HT1080 (cell line): ENCODE data around the gene MYH10. TPM values are rescaled to one million over a fixed set of nuclear protein-coding genes. Genes with fewer than 3 reads are reported as not detected.

ENCODE experiments used
- DNase-seq: peaks from one replicate; pipeline ENCODE4 v3.0.0-alpha.2; 2015; ENCODE audit warnings: low read depth
- total RNA-seq: library from RNA; depleted of rRNA; stranded (reverse); fragments of >200 nt; shearing (Covaris generic); gene quantifications from 2 replicates; pipeline ENCODE4 v1.2.3, GENCODE V29; 2014

Gene MYH10
- total RNA-seq, 1 experiment from 2014 or later: 35.8 TPM

- DNase-seq: no peak
Observed at GRCh38 chr17:8499171-8499570, 131.4 kb downstream of the MYH10 start.

GRCh38 chr17:8496081-8496480, 134.4 kb downstream of the MYH10 start:
- no peak for DNase-seq

GRCh38 chr17:8494506-8495111, 135.9 kb downstream of the MYH10 start:
- DNase-seq: no peak

GRCh38 chr17:8494021-8494420, 136.5 kb downstream of the MYH10 start:
- no peak for DNase-seq

- no peak for DNase-seq
Observed at GRCh38 chr17:8492121-8492520, 138.4 kb downstream of the MYH10 start.

GRCh38 chr17:8490256-8491023, 140.1 kb downstream of the MYH10 start:
- no peak for DNase-seq

- DNase-seq: no peak
Observed at GRCh38 chr17:8489841-8490240, 140.7 kb downstream of the MYH10 start.

- DNase-seq: peak; percentile 93
Observed at GRCh38 chr17:8488901-8489300, 141.6 kb downstream of the MYH10 start.

- DNase-seq: no peak
Observed at GRCh38 chr17:8488491-8488890, 142.0 kb downstream of the MYH10 start.

- DNase-seq: no peak
Observed at GRCh38 chr17:8487743-8488142, 142.8 kb downstream of the MYH10 start.

GRCh38 chr17:8487130-8487645, 143.3 kb downstream of the MYH10 start:
- DNase-seq: no peak

GRCh38 chr17:8485491-8485890, 145.0 kb downstream of the MYH10 start:
- DNase-seq: no peak

- no peak for DNase-seq
Observed at GRCh38 chr17:8484465-8484864, 146.1 kb downstream of the MYH10 start.

- DNase-seq: no peak
Observed at GRCh38 chr17:8482546-8482945, 148.0 kb downstream of the MYH10 start.

GRCh38 chr17:8481703-8482102, 148.8 kb downstream of the MYH10 start:
- DNase-seq: no peak

GRCh38 chr17:8481089-8481488, 149.4 kb downstream of the MYH10 start:
- DNase-seq: no peak

GRCh38 chr17:8480011-8480976, 150.2 kb downstream of the MYH10 start:
- DNase-seq: no peak

GRCh38 chr17:8479431-8479947, 151.0 kb downstream of the MYH10 start:
- DNase-seq: no peak

GRCh38 chr17:8477715-8478441, 152.6 kb downstream of the MYH10 start:
- DNase-seq: no peak

- no peak for DNase-seq
Observed at GRCh38 chr17:8477171-8477570, 153.4 kb downstream of the MYH10 start.

GRCh38 chr17:8476741-8477140, 153.8 kb downstream of the MYH10 start:
- DNase-seq: no peak
